T47D (cell line): ENCODE data around the gene ZNF618.

Source experiments
- DNase-seq, 2 experiments: peaks; one replicate each; pipeline versions ENCODE4 v3.0.0 to v3.0.0-alpha.2; 2011 to 2012; ENCODE audit warnings: low read depth in 1 of 2, low spot score in 1 of 2
- JUND ChIP-seq: IDR thresholded peaks from 2 replicates; pipeline ENCODE4 v1.6.1; 2012; ENCODE audit warnings: low read depth
- in situ Hi-C: cut with HindIII; loops from 2 replicates; pipeline ENCODE4 v1.10.0; 2016; ENCODE audit warnings: low sequenced_read_pairs, low pct_unique_long_range_greater_than_20kb

The ZNF618 gene

DNA sequence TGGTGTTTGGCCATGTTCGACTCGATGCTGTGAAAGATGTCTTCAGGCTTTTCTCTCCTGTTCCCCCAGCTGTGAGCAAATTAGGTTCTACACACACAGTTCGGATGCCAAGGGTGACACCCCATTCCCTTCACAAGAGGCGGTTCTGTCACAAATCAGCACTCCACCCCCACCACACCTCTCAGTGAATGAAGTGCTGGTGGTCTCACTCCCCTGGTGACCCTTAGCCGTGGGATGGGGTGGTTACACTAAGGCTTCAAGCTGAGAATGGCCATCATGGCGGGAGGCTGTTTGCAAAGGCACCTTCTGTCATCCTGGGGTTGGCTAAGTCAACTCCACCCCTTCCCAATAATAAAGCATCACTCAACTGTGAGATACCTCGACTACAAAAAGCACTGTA lies 175.6 kb downstream of the ZNF618 start:
- no peak for DNase-seq
- no peak for TF ChIP-seq JUND
- in situ Hi-C loops = no loop called here

DNA sequence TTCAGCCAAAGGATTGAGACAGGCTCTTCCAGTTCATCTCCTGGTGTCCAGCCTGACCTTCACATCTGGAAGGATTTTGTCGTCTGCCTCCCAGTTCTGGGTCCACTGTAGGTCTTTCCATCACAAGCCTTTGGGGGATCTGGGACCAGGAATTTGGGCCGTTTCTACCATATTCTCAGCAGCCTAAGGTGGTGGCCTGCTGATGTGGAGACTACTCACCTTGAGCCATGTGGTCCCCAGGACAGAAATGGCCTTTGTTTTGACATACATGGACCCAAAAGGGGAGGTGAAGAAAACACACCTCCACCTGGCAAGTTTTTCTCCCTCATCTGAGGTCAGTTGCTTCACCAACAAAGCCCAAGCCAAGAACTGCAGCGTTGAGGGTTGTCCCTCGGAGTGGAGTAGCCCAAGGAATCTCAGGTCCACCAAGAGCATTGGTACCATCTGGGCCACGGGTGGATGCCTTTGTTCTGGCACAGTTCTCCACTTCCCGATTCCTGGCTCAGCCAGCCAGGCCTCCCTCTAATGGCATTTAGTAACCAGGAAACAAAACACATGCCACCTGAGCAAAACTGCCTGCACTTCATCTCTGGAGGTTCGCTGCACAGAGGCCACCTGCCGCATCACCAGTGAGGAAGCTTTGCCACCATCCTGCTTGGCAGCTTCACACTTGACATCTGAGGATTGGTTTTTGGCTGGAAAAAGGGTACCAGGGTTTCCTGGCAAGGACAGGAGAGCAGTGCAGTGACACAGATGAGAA lies 177.3 kb downstream of the ZNF618 start:
- no peak for DNase-seq
- TF ChIP-seq JUND = no peak
- in situ Hi-C loops = no loop called here

DNA sequence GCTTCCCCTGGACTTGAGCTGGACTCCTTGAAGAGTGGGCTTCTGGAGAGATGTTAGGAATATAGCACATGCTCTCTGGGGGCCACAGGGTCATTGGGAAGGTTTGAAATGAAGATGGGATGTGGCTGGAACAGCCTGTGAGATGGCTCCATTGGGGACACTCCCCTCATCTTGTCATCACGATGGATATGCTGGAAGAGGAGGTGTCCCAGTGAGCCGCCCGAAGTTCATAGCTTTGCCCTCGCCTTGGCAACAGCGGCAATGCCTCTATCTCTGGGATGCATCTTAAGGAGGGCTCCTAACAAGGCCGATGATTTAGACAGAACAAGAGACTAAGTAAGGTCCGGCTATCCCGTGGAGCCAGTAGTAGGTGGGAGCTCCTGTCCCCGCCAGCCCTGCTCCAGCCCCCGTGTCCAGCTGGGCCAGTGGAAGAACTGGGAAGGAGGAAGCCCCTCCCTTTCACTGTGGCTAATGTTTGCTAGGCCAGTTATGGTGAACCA lies 178.1 kb downstream of the ZNF618 start:
- TF ChIP-seq JUND = no peak
- DNase-seq = no peak
- in situ Hi-C loops = no loop called here

DNA sequence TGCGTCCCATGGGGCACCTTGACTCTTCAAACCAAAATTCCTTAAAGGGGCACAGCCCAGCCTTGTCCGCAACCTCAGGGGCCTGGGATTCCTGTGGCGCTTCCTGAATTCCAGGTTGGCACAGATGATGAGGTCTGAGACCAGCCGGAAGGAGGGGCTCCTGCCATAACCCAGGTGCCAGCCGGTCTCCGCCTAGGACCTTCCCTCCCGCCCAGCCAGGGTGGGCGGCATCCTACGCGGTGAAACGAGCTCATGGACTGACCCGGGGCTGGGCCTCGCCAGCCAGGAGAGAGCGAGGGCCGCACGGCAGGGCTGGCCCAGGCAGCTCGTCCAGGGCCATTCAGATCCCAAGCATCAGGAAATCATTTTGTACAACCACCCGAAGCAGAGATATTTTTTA lies 179.0 kb downstream of the ZNF618 start:
- in situ Hi-C loops = no loop called here
- TF ChIP-seq JUND = no peak
- no peak for DNase-seq

DNA sequence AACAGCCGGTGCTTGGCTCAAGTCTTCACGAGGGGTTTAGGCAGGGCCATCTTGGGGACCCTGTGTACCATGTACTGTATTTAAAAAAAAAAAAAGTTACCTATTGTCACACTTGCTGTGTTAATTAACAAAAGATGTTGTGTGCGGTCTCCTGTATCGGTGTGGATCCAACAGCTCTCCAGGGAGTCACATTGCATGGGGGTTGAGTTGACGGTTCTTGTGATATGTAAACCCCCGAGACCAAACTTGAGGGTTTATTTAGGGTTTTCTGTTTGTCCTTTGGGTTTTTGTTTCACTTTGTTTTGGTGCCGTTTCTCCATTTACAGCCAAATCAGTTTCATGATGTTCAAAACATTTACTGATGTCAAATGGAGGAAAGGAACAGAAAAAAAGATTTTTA lies 179.8 kb downstream of the ZNF618 start:
- in situ Hi-C loops = no loop called here
- DNase-seq = no peak
- no peak for TF ChIP-seq JUND

DNA sequence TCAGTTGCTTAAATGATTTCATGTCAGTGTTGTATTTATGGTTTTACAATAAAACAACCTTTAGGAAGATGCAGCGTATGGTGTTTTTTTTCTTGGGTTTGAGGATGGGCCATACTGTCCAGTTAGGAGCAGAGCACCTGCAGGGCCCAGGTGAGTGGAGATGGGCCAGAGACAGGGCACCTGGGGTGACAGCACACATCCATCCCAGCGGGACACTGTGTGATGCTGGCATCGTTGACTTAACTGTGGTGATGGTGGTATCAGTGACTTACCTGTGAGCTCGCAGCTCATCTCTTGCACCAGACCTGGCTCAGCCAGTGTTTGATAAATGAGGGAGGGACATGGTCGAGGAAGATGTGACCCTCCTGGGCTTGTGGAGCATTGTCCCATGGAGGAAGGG lies 180.4 kb downstream of the ZNF618 start:
- DNase-seq = no peak
- TF ChIP-seq JUND = no peak
- in situ Hi-C loops = no loop called here

DNA sequence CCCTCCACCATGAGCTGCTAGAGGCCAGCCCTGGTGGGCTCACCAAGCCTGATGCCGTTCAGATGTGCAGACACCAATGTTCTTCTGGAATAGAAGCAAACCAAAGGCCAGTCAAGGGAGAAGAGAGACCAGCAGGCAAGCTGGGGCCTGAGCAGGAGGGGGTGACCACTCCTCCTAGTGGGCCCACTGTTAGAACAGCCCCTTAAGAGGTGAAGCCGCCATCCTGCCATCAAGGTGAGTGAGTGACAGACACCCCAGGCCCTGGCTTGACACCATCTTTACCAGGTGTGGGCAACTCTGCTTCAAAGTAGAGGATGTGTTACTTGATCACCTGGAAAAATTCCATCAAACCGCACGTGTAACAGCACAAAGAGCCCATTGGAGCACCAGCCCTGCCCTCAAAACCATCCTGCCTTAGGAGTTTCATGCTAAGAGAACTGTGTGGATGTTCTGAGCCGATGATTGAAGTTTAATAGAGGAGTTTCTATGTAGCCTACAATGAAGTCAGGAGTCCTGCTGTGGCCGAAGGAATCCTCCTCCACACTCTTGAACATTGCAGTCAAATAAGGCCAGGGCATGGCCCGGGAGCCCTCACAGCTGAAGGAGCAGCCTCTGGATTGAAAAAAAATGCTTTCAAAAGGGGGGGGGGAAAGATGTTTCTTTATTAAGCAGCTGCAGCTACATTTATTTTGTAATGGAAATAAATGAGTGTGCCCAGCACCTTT lies 181.2 kb downstream of the ZNF618 start:
- TF ChIP-seq JUND = no peak
- DNase-seq = no peak
- in situ Hi-C loops = no loop called here

DNA sequence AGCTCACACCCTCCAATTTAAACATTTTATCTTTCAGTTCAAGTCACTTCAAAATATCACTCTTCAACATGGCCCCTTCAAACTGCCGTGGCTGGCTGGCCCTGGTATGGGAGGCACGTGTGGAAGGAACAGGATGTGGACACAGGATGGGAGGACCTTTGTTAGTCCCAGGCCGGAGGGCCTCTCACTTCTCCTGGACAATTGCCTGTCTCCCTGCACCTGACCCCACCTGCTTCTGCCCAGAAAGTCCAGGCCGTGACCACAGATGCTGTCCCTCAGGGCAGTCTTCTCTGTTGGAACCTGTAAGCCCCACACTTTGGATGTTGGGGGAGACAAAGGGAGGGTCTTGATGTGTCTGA lies 182.6 kb downstream of the ZNF618 start:
- DNase-seq = no peak
- no peak for TF ChIP-seq JUND
- in situ Hi-C loops = no loop called here

DNA sequence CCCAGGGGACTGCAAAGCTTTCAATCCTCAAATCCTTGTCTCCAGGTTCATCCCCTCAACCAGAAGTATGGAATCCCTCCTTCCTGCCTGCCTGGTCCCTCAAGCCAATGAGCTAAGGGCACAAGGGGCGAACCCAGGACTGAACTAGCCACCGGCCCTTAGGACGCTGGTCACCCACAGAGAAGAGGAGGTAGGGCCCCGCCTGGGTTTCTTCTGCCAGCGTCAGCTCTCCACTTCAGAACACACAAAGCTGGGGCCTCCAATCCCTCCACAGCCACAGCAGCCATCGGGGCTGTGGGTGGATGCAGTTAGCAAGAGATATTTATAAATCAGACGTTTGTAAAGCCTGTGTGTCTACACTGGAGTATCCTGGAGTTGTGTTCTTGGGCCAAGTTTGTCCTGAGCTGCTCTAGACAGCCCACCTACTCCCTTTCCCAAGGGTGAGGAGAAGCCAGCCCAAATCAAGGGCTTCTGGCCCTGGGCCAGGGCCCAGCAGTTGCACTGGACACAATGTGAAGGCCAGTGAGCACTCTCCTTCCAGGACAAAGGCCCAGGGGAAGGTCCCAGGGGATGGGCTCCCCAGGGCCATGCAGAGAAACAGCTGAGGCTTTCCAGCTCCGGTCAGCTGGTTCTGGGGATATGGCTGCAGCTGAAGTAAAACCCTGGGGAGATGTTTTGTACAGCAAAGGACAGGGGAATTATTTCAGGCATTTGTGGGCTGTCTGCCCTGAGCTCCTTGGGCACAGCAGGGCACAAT lies 183.1 kb downstream of the ZNF618 start:
- no peak for TF ChIP-seq JUND
- no peak for DNase-seq
- in situ Hi-C loops = no loop called here

DNA sequence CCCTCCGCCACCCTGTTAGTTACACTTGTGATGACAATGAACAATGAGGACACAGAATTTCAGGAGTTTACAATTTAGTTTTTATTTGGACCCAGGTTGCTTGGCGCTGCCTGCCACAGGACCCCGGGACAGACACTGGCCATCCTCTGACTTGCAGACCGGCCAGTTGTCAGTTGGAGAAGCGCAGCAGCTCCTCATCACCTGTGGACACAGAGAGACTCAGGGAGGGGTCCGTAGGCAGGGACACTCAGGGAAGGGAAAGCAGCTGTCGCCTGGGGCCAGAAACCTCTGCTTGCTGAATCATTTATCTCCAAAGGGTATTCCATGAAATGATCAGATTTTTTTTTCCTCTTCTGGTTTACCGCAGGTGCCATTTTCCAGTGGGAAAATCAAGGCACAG lies 184.0 kb downstream of the ZNF618 start:
- DNase-seq = no peak
- in situ Hi-C loops = no loop called here
- no peak for TF ChIP-seq JUND

DNA sequence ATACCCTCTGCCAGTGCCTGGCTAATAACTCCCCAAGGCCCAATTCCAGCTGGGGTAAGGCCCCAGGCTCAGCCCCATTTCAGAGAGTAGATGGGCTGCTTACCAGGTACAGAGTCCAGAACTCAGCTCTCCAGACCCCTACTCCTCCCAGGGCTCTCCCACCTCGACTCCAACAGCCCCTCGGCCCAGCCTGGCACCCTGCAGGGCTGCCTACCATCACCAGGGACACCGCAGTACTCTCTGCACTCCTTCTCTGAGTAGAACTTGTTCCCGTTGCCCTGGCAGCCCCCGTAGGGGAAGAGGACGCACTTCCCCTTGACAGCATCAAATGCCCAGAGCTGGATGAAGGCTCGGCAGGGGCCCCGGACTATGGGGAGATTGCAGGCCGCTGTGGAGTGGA lies 184.6 kb downstream of the ZNF618 start:
- no peak for DNase-seq
- in situ Hi-C loops = no loop called here
- no peak for TF ChIP-seq JUND

DNA sequence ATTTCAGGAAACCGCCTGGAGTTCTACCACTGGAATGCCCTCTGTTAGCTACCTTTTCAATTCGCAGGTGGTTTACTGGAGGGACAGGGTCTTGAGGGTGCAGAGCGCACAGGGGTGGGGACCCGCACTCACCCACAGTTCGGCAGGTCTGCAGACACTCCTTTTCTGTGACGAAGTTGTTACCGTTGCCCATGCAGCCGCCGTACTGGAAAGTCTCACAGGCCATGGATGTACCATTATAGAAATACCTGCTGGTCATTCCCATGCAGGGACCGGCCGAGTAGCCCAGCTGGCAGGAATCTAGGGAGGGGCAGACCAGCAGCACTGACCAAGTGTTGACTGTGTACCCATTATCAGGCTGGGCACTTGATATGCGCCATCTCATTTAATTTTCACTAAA lies 185.2 kb downstream of the ZNF618 start:
- in situ Hi-C loops = no loop called here
- no peak for TF ChIP-seq JUND
- no peak for DNase-seq
